ENCODE results near the gene VKORC1L1. TPM values are rescaled to one million over a fixed set of nuclear protein-coding genes. Genes with fewer than 3 reads are reported as not detected.
A peak's percentile ranks its signal among the peaks of the same experiment; 100 is the strongest.

The VKORC1L1 gene
- total and polyA plus RNA-seq, 10 of the 15 experiments (the other 5 are each of a cell fraction or from before 2014, with no cell fraction given), result 3.3 to 18.8 (median 12.5) TPM

GRCh38 chr7:65979583-65980477 lies 107.0 kb downstream of the VKORC1L1 start (continued):
- TF ChIP-seq MYC (IDR thresholded peaks at IDR 0.05; ENCODE audit: insufficient read depth, insufficient read length, insufficient replicate concordance, low read length, severe bottlenecking) (no peak), ETV6 (conservative IDR thresholded peaks at IDR 0.05 in 1 of 2, IDR thresholded peaks at IDR 0.05 in 1 of 2; ENCODE audit: borderline replicate concordance in 1 of 2, low read depth in 1 of 2) (no peak), DPF2 (IDR thresholded peaks at IDR 0.05) (no peak), RCOR1 (conservative IDR thresholded peaks at IDR 0.05; ENCODE audit: low read depth, low read length) (no peak), NBN (IDR thresholded peaks at IDR 0.05) (no peak)

- CTCF ChIA-PET, result interaction anchor here (0.6 kb wide), 2 partner anchors 140 to 1016 kb away, joined by 3 to 4 read pairs; partner anchors contain the start of gene TYW1
- intact Hi-C loops (cut with micrococcal nuclease; ENCODE audit: unreplicated experiment), result loop anchor here (5.0 to 10.0 kb wide), 2 partner anchors 97 to 106 kb away; partner anchors contain the start of genes ASL and VKORC1L1
- ATAC-seq (peak; percentile 85), DNase-seq (ENCODE audit: low read depth, low spot score) (peak; percentile 59), FAIRE-seq (peak; percentile 92)
- Histone ChIP-seq H4K20me1 (ENCODE audit: control insufficient read depth, insufficient read depth) (no peaks in the 10 kb centered on the region), H3K4me1 (ENCODE audit: control insufficient read depth, insufficient read depth, low read length) (no peaks in the 10 kb centered on the region; the same call in 1 of the 2 replicates), H3K27me3 (replicated peaks in 1 of 2; ENCODE audit: control insufficient read depth in 2 of 2, insufficient read depth in 2 of 2, low read length in 1 of 2) (no peaks in the 10 kb centered on the region), H3K9me3 (replicated peaks; ENCODE audit: control insufficient read depth, insufficient read depth, low read length) (no peaks in the 10 kb centered on the region), H3K36me3 (ENCODE audit: control insufficient read depth in 2 of 2, insufficient read depth in 2 of 2, low read length in 1 of 2) (peaks cover 3 to 9% of the 10 kb centered on the region in 2 experiments; a peak in 3 of 4 replicates), H3K27ac (ENCODE audit: control insufficient read depth, insufficient read depth) (peak overlapping the region; percentile 84), H3K9ac (ENCODE audit: control insufficient read depth, insufficient read depth, low read length) (peak overlapping the region; percentile 85), H3K79me2 (ENCODE audit: control insufficient read depth, insufficient read depth, low read length) (peaks cover 24% of the 10 kb centered on the region), H3K4me3 (peak overlapping the region; percentile 73), H3K4me2 (ENCODE audit: control insufficient read depth, insufficient read depth) (peak overlapping the region; percentile 83), H2AFZ (ENCODE audit: control insufficient read depth, low read depth, low read length) (no peak overlapping the region; the same call in 1 of the 2 replicates)
- SMC1A ChIA-PET (ENCODE audit: uncharacterized antibody, unreplicated experiment), result no interaction called here
- POLR2A ChIA-PET, result interaction anchor here (0.6 to 1.8 kb wide), 6 partner anchors 72 to 1031 kb away, joined by 3 to 7 read pairs (median 4); partner anchors contain the start of genes CRCP and TPST1
- TSS peak; percentile 64 for BruUV-seq (replicated peaks)
- RAD21 ChIA-PET (ENCODE audit: unreplicated experiment), result no interaction called here
- in situ Hi-C loops (cut with MboI), result no loop called here
- WGBS (ENCODE audit: insufficient coverage, insufficient replicate concordance, low lambda C conversion rate, missing lambda C conversion rate), result 19% methylated on average over 11 of the region's 11 CpGs
- TF ChIP-seq KAT2A (conservative IDR thresholded peaks at IDR 0.05; ENCODE audit: control insufficient read depth, low read depth, low read length) (no peak), NFIC (IDR thresholded peaks at IDR 0.05; ENCODE audit: low read depth, low read length) (no peak), ESRRA (IDR thresholded peaks at IDR 0.05; ENCODE audit: low read length) (no peak), SKIL (IDR thresholded peaks at IDR 0.05; ENCODE audit: low read depth, poor library complexity, severe bottlenecking) (no peak), CREB1 (IDR thresholded peaks at IDR 0.05; ENCODE audit: low read depth) (peak; percentile 85), BRCA1 (IDR thresholded peaks at IDR 0.05; ENCODE audit: low read depth, low read length) (no peak), MXI1 (IDR thresholded peaks at IDR 0.05; ENCODE audit: low read depth, low read length) (no peak), NR2C2 (IDR thresholded peaks at IDR 0.05; ENCODE audit: borderline replicate concordance, control insufficient read depth, insufficient read length, low read depth) (no peak), DPF2 (IDR thresholded peaks at IDR 0.05) (0 out of 2 replicates have a peak, but pooled peaks have one; percentile 40), MLLT1 (IDR thresholded peaks at IDR 0.05) (0 out of 2 replicates have a peak, but pooled peaks have one; percentile 45), ZNF384 (IDR thresholded peaks at IDR 0.05; ENCODE audit: borderline replicate concordance, low read depth, low read length) (peak; percentile 34; the same call in 1 of the 2 replicates)
These were observed 107.8 kb downstream of the VKORC1L1 start for GRCh38 chr7:65980478-65981250.
